Measurements from ENCODE around the gene GSKIP. TPM values are rescaled to one million over a fixed set of nuclear protein-coding genes. Genes with fewer than 3 reads are reported as not detected.

The GSKIP gene
- total and polyA plus RNA-seq, 2 donors (not counting 1 experiment from before 2014, with no cell fraction given): 30.2 to 45.5 TPM

GRCh38 chr14:96368534-96368933 is 5.2 kb downstream of the GSKIP start:
- Histone ChIP-seq H3K79me2 (ENCODE audit: control insufficient read depth, insufficient read depth, low read length) (peaks cover 25% of the 10 kb centered on the region), H3K9me3 (ENCODE audit: control insufficient read depth, insufficient read depth, low read depth, low read length) (no peaks in the 10 kb centered on the region), H3K4me1 (ENCODE audit: control insufficient read depth, extremely low read depth, insufficient read depth, low read length) (no peaks in the 10 kb centered on the region), H3K27me3 (ENCODE audit: control insufficient read depth, insufficient read depth, low read length) (no peaks in the 10 kb centered on the region), H3K9ac (ENCODE audit: insufficient read depth, low read length) (no peak overlapping the region), H4K20me1 (ENCODE audit: control insufficient read depth, extremely low read depth, insufficient read depth, low read length) (no peaks in the 10 kb centered on the region), H3K27ac (ENCODE audit: insufficient read depth, low read length) (no peak overlapping the region), H3K4me3 (replicated peaks in 1 of 4; ENCODE audit: control extremely low read depth in 1 of 4, insufficient read depth in 1 of 4, low read depth in 3 of 4, low read length in 4 of 4) (no peak overlapping the region), H3K36me3 (ENCODE audit: control insufficient read depth, insufficient read depth, low read length) (no peaks in the 10 kb centered on the region), H3K4me2 (ENCODE audit: extremely low read depth, insufficient read depth, low read length) (no peak overlapping the region), H2AFZ (ENCODE audit: low read length) (no peak overlapping the region)
- no peak for DNase-seq (ENCODE audit: low read depth in 2 of 2)
- TF ChIP-seq, protein P1, sequence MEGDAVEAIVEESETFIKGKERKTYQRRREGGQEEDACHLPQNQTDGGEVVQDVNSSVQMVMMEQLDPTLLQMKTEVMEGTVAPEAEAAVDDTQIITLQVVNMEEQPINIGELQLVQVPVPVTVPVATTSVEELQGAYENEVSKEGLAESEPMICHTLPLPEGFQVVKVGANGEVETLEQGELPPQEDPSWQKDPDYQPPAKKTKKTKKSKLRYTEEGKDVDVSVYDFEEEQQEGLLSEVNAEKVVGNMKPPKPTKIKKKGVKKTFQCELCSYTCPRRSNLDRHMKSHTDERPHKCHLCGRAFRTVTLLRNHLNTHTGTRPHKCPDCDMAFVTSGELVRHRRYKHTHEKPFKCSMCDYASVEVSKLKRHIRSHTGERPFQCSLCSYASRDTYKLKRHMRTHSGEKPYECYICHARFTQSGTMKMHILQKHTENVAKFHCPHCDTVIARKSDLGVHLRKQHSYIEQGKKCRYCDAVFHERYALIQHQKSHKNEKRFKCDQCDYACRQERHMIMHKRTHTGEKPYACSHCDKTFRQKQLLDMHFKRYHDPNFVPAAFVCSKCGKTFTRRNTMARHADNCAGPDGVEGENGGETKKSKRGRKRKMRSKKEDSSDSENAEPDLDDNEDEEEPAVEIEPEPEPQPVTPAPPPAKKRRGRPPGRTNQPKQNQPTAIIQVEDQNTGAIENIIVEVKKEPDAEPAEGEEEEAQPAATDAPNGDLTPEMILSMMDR (conservative IDR thresholded peaks at IDR 0.05 in 1 of 2, IDR thresholded peaks at IDR 0.05 in 1 of 2; ENCODE audit: low read depth in 1 of 2, low read length in 2 of 2): no peak
- TF ChIP-seq EZH2 (IDR thresholded peaks at IDR 0.05; ENCODE audit: low read length, missing control alignments): no peak

DNA sequence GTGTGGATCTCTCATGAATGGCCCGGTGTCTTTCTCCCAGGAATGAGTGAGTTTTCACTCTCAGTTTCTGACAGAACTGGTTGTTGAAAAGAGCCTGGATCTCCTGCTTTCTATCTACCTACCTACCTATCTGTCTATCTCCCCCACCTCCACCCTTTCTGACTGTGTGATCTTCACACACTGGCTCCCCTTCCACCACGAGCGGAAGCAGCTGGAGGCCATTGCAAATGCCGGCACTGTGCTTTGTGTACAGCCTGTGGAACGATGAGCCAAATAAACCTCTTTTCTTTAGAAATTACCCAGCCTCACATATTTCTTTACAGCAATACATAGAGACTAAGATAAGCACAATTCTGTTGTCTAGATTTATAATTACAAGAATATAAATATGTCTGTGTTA is 7.2 kb downstream of the GSKIP start:
- Histone ChIP-seq H3K4me2 (ENCODE audit: extremely low read depth, insufficient read depth, low read length) (no peak overlapping the region), H3K4me3 (replicated peaks in 1 of 4; ENCODE audit: control extremely low read depth in 1 of 4, insufficient read depth in 1 of 4, low read depth in 3 of 4, low read length in 4 of 4) (no peak overlapping the region), H3K27me3 (ENCODE audit: control insufficient read depth, insufficient read depth, low read length) (no peaks in the 10 kb centered on the region), H3K4me1 (ENCODE audit: control insufficient read depth, extremely low read depth, insufficient read depth, low read length) (no peaks in the 10 kb centered on the region), H3K36me3 (ENCODE audit: control insufficient read depth, insufficient read depth, low read length) (no peaks in the 10 kb centered on the region), H4K20me1 (ENCODE audit: control insufficient read depth, extremely low read depth, insufficient read depth, low read length) (no peaks in the 10 kb centered on the region), H3K27ac (ENCODE audit: insufficient read depth, low read length) (no peak overlapping the region), H3K9ac (ENCODE audit: insufficient read depth, low read length) (no peak overlapping the region), H3K79me2 (ENCODE audit: control insufficient read depth, insufficient read depth, low read length) (peaks cover 14% of the 10 kb centered on the region), H3K9me3 (ENCODE audit: control insufficient read depth, insufficient read depth, low read depth, low read length) (no peaks in the 10 kb centered on the region), H2AFZ (ENCODE audit: low read length) (no peak overlapping the region)
- no peak for DNase-seq (ENCODE audit: low read depth in 2 of 2)
- TF ChIP-seq, protein P1 (conservative IDR thresholded peaks at IDR 0.05 in 1 of 2, IDR thresholded peaks at IDR 0.05 in 1 of 2; ENCODE audit: low read depth in 1 of 2, low read length in 2 of 2): no peak
- no peak for TF ChIP-seq EZH2 (IDR thresholded peaks at IDR 0.05; ENCODE audit: low read length, missing control alignments)

DNA sequence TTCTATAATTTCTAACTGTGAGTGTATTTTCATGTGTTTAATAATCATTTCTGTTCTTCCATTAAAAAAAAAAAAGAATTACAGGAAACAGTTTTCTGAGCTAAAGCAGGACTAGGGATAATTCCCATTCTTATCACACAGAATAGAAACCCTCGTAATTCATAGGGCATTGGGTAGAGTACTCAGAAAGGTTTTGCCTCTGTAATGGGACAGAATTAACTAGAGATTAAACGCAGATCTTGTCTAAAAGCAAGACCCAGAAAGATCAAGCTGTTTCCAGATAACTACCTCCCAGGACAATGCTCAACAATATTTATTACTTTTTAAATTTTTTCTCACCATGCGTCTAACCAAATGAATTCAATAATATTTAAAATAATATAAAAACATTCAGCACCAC is 10.2 kb downstream of the GSKIP start:
- Histone ChIP-seq H3K9me3 (ENCODE audit: control insufficient read depth, insufficient read depth, low read depth, low read length) (no peaks in the 10 kb centered on the region), H4K20me1 (ENCODE audit: control insufficient read depth, extremely low read depth, insufficient read depth, low read length) (no peaks in the 10 kb centered on the region), H3K27me3 (ENCODE audit: control insufficient read depth, insufficient read depth, low read length) (no peaks in the 10 kb centered on the region), H3K9ac (ENCODE audit: insufficient read depth, low read length) (no peak overlapping the region), H3K4me1 (ENCODE audit: control insufficient read depth, extremely low read depth, insufficient read depth, low read length) (no peaks in the 10 kb centered on the region), H3K36me3 (ENCODE audit: control insufficient read depth, insufficient read depth, low read length) (no peaks in the 10 kb centered on the region), H2AFZ (ENCODE audit: low read length) (no peak overlapping the region), H3K4me3 (replicated peaks in 1 of 4; ENCODE audit: control extremely low read depth in 1 of 4, insufficient read depth in 1 of 4, low read depth in 3 of 4, low read length in 4 of 4) (no peak overlapping the region), H3K79me2 (ENCODE audit: control insufficient read depth, insufficient read depth, low read length) (peaks cover 6% of the 10 kb centered on the region), H3K27ac (ENCODE audit: insufficient read depth, low read length) (no peak overlapping the region), H3K4me2 (ENCODE audit: extremely low read depth, insufficient read depth, low read length) (no peak overlapping the region)
- DNase-seq (ENCODE audit: low read depth in 2 of 2): no peak
- TF ChIP-seq, protein P1 (conservative IDR thresholded peaks at IDR 0.05 in 1 of 2, IDR thresholded peaks at IDR 0.05 in 1 of 2; ENCODE audit: low read depth in 1 of 2, low read length in 2 of 2): no peak
- no peak for TF ChIP-seq EZH2 (IDR thresholded peaks at IDR 0.05; ENCODE audit: low read length, missing control alignments)

Data from fibroblast of lung (primary cell).